Activated CD4-positive, CD25-positive, alpha-beta regulatory T cell treated with anti-CD3 and anti-CD28 coated beads, Interleukin-2, amount 50 U/mL, for 72 hours (primary cell): Measurements from ENCODE around the gene CALML3.

Experiments
- DNase-seq: peaks from one replicate; pipeline ENCODE4 v3.0.0; 2021

Gene CALML3

DNA sequence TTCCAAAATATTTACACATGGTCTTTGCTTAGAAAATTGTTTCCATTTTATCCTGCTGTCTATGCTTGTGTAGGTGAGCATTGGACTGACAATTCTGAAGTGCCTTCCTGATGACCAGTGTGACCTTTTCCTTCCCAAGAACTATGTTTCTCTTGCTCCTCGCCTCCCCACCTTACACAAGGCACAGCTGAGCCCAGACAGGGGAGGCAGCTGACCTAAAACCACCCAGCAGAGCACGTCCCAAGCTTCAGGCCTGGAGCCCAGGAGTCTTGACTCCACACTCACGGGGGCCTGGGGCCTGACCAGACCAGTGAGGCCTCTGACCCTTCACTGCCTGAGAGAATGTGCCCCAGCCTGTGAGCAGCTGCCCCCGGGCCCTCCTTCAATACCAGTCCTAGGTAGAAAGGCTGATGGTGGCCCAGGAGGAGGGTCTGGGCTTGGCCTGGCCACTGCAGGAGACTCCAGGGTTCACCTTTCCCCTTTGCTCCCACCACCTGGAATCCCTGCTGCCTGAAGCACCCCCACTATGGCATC is 32.4 kb upstream of the CALML3 start:
- DNase-seq, result no peak

GRCh38 chr10:5492929-5493576 is 31.7 kb upstream of the CALML3 start:
- no peak for DNase-seq

- DNase-seq, result no peak
Observed at GRCh38 chr10:5493691-5494090, 31.1 kb upstream of the CALML3 start.

- no peak for DNase-seq
Observed at GRCh38 chr10:5494611-5495010, 30.1 kb upstream of the CALML3 start.

- no peak for DNase-seq
Observed at GRCh38 chr10:5496261-5497250, 28.2 kb upstream of the CALML3 start.

- DNase-seq, result no peak
Observed at GRCh38 chr10:5497289-5497688, 27.5 kb upstream of the CALML3 start.

GRCh38 chr10:5497948-5498730 is 26.6 kb upstream of the CALML3 start:
- no peak for DNase-seq

- no peak for DNase-seq
Observed at GRCh38 chr10:5498791-5499492, 25.8 kb upstream of the CALML3 start.

GRCh38 chr10:5499493-5500140 is 25.1 kb upstream of the CALML3 start, which contains the start of gene CALML5:
Gene CALML5 (minus strand): TSS chr10:5499570. CDS start chr10:5499438, 132 bp downstream.
- DNase-seq, result no peak

GRCh38 chr10:5500162-5500670 is 24.5 kb upstream of the CALML3 start:
- no peak for DNase-seq

- DNase-seq, result no peak
Observed at GRCh38 chr10:5500910-5501309, 23.9 kb upstream of the CALML3 start.

DNA sequence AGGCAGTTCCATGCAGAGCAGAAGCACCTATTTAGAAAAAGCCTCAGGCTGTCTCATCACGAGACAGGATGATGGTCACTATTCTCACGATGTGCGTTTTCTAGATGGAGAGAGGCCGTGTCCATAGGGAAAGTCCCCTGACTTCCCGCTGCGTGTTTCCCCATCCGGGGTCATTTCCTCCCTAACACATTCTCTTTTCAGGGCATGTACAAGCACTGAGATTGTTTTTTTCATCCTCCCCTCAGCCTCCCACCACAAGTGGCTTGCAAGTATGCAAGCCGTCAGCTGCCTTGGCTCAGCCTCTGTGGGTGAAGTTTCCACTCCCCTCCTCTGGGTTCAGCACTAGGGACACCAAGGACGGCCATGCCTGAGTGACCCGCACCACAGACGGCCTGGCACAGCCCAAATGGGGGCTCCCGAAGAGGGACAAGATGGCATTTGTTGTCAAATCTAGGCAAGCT is 22.7 kb upstream of the CALML3 start:
- DNase-seq, result no peak

DNA sequence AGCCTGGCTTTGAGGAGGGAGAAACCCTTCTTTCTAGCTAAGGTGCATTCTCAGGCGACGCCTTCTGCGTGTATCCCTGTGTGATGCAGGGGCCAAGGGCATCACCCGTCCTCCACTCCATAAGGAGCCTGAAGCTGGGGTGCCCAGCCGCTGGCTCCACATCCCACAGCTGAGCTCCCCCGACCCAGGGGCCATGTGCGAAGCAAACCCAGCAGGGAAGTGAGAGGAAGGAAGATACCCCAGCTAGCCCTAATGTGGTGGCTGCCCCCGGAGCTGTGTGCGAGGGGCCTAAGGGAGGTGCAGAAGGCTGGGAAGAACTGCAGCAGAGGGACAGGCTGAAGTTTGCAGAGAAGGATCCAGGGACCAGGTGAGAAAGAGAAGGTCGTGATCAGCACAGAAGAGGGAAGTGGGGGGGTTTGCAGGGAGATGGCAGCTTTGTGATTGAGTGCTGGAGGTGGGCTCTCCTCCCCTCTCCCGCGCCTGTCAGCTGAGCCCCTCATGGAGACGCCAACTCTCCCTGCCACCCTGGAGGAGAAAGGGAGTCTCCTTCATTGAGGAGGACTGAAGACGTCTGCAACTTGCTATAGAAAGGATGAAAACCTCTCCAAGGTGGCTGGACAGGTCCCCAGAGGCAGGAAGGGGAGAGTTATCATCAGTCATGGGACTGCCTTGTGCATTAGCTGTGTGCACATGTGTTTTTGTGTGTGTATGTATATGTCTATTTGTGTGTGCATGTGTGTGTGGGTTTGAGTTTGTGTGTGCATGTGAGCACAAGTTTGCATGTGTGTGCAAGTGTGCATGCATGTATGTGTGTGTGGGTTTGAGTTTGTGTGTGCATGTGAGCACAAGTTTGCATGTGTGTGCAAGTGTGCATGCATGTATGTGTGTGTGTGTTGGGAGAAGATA is 21.9 kb upstream of the CALML3 start:
- DNase-seq, result no peak

DNA sequence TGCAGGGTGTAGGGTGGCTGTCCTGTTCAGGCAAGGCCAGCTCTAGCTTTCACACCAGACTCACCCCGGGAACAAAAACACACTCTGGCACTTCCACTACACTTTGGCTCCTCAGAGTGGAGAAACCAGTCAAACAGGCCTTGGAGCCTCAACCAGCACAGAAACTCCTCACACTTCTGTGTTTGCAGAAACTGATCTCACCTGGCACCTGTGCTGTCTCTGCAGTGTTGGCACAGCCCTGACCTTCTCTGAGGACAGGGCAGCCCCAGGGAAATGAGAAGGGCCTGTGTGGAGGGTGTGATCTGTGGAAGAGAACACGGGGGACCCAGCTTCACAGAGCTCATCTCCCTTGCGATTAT is 21.3 kb upstream of the CALML3 start:
- DNase-seq, result no peak

- DNase-seq, result no peak
Observed at GRCh38 chr10:5504146-5505072, 20.4 kb upstream of the CALML3 start.

GRCh38 chr10:5506246-5506645 is 18.5 kb upstream of the CALML3 start:
- no peak for DNase-seq

- no peak for DNase-seq
Observed at GRCh38 chr10:5506751-5507648, 17.8 kb upstream of the CALML3 start.

DNA sequence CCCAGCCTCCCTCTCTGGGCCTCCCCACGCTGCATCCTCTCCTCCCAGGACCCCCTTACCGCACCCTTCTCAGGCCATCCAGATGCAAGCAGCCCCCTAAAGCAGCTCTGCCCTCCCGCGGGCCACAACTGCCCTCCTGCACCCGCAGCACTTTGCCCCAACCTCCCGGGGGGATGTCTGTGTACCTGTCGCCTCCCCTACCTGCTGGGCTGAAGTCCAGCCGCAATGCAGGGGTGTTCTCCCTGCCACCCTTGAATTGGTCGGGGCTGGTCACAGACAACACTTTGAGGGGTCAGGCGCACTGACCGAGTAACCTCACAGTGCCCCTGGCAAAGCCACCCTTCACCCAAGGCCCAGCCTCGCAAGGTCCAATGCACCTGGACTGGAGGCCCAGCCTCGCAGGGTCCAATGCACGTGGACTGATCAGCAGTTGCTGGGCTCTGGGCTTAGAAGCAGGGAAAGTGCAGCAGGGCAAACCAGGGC is 17.1 kb upstream of the CALML3 start:
- no peak for DNase-seq
